A549 (cell line): ENCODE measurements around the gene NOL9.

Experiments
- BHLHE40 ChIP-seq: IDR thresholded peaks from 2 replicates; pipeline ENCODE4 v1.6.1; 2012; ENCODE audit warnings: low read depth, low read length, inconsistent platforms
- CTCF ChIP-seq: fragments of >200 bp; sonication (Bioruptor Twin); formaldehyde crosslinking; IDR thresholded peaks from 3 replicates; pipeline ENCODE4 v1.5.1; 2016
- EP300 ChIP-seq, 2 experiments: fragments of >200 bp; sonication (Bioruptor Twin); formaldehyde crosslinking; IDR thresholded peaks; 2 replicates in 1 of 2; 3 replicates in 1 of 2; pipeline ENCODE4 v1.6.1; 2016 to 2017
- GATA3 ChIP-seq: IDR thresholded peaks from 2 replicates; pipeline ENCODE4 v1.6.1; 2012; ENCODE audit warnings: borderline replicate concordance

- TF ChIP-seq CTCF (no peak), EP300 (IDR thresholded peaks at IDR 0.05) (no peak), BHLHE40 (no peak), GATA3 (no peak)
These were observed 56.3 kb downstream of the NOL9 start for GRCh38 chr1:6497867-6498575.
